Peyer's patch (tissue), 4 donors: ENCODE data around the gene PDK4.

Experiments used
- POLR2A ChIP-seq, 2 donors: fragments of 450-650 bp; IDR thresholded peaks; one replicate each; pipeline ENCODE4 v1.5.1; 2017; ENCODE audit warnings: antibody characterized with exemption in 2 of 2, mild to moderate bottlenecking in 2 of 2, moderate library complexity in 2 of 2
- TF ChIP-seq, protein P1 (sequence below), 6 experiments: fragments of 450-650 bp in 4 of 6; fragments of 200-600 bp in 2 of 6; sonication (generic) in 1 of 6; IDR thresholded peaks; one replicate each; pipeline ENCODE4 v1.5.1; 2017 to 2019; ENCODE audit warnings: antibody characterized with exemption in 6 of 6, mild to moderate bottlenecking in 3 of 6, moderate library complexity in 1 of 6

DNA sequence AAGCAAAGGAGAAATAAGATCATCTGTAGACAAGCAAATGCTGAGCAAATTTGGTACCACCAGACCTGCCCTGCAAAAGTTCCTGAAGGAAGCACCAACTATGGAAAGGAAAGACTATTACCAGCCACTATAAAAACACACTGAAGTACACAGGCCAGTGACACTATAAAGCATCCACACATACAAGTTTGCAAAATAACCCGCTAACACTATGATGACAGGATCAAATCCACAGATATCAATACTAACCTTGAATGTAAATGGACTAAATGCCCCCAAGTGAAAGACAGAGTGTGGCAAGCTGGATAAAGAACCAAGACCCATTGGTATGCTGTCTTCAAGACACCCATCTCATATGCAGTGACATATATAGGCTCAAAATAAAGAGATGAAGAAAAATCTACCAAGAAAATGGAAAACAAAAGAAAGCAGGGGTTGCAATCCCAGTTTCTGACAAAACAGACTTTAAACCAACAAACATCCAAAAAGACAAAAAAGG, 18.2 kb upstream of the PDK4 start:
- TF ChIP-seq, protein P1, sequence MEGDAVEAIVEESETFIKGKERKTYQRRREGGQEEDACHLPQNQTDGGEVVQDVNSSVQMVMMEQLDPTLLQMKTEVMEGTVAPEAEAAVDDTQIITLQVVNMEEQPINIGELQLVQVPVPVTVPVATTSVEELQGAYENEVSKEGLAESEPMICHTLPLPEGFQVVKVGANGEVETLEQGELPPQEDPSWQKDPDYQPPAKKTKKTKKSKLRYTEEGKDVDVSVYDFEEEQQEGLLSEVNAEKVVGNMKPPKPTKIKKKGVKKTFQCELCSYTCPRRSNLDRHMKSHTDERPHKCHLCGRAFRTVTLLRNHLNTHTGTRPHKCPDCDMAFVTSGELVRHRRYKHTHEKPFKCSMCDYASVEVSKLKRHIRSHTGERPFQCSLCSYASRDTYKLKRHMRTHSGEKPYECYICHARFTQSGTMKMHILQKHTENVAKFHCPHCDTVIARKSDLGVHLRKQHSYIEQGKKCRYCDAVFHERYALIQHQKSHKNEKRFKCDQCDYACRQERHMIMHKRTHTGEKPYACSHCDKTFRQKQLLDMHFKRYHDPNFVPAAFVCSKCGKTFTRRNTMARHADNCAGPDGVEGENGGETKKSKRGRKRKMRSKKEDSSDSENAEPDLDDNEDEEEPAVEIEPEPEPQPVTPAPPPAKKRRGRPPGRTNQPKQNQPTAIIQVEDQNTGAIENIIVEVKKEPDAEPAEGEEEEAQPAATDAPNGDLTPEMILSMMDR (IDR thresholded peaks at IDR 0.05), result no peak
- TF ChIP-seq POLR2A (IDR thresholded peaks at IDR 0.05), result no peak
